ENCODE results near the gene H3-3A. TPM values are rescaled to one million over a fixed set of nuclear protein-coding genes. Genes with fewer than 3 reads are reported as not detected.

The H3-3A gene
- total and polyA plus RNA-seq, 12 donors: 216 to 772 (median 421) TPM

GRCh38 chr1:226112626-226113025 lies 50.1 kb downstream of the H3-3A start:
- Histone ChIP-seq H3K36me3 (replicated peaks in 1 of 2) (no peaks in the 10 kb centered on the region), H3K4me3 (no peak overlapping the region), H3K4me1 (replicated peaks in 1 of 2) (peaks cover 5 to 23% of the 10 kb centered on the region in 2 donors), H3K9me3 (replicated peaks in 1 of 3) (no peaks in the 10 kb centered on the region), H3K27me3 (no peaks in the 10 kb centered on the region), H3K27ac (no peak overlapping the region)
- 89 to 96% (median 90%) methylated on average over 3 of the region's 3 CpGs for WGBS, 4 donors
- TF ChIP-seq CTCF (IDR thresholded peaks at IDR 0.05) (no peak), POLR2A (IDR thresholded peaks at IDR 0.05) (no peak)
- intact Hi-C loops (cut with DNase I): no loop called here
- no peak for DNase-seq

- no peak for DNase-seq
- 38 to 53% (median 41%) methylated on average over 3 of the region's 3 CpGs for WGBS, 4 donors
- intact Hi-C loops (cut with DNase I): loop anchor here in 1 of 2 donors (5.0 kb wide), 1 partner anchor 49 kb away; no protein-coding TSS in a partner anchor
- Histone ChIP-seq H3K36me3 (replicated peaks in 1 of 2) (no peaks in the 10 kb centered on the region), H3K9me3 (replicated peaks in 1 of 3) (no peaks in the 10 kb centered on the region), H3K4me1 (replicated peaks in 1 of 2) (peaks cover 0 to 6% of the 10 kb centered on the region in 2 donors), H3K27me3 (no peaks in the 10 kb centered on the region), H3K4me3 (no peak overlapping the region), H3K27ac (no peak overlapping the region)
- TF ChIP-seq POLR2A (IDR thresholded peaks at IDR 0.05): no peak
- TF ChIP-seq CTCF (IDR thresholded peaks at IDR 0.05): no peak
Measured at GRCh38 chr1:226116673-226117072, 54.2 kb downstream of the H3-3A start.

GRCh38 chr1:226117330-226117729 lies 54.8 kb downstream of the H3-3A start:
- WGBS, 4 donors: 73 to 89% (median 80%) methylated on average over 6 of the region's 6 CpGs
- H3K27ac ChIP-seq: no peak overlapping the region
- no peak for DNase-seq
- H3K4me1 ChIP-seq (replicated peaks in 1 of 2): peaks cover under 1 to 6% of the 10 kb centered on the region in 2 donors
- H3K27me3 ChIP-seq: no peaks in the 10 kb centered on the region
- TF ChIP-seq POLR2A (IDR thresholded peaks at IDR 0.05) (no peak), CTCF (IDR thresholded peaks at IDR 0.05) (no peak)
- intact Hi-C loops (cut with DNase I): loop anchor here in 1 of 2 donors (5.0 kb wide), 1 partner anchor 50 kb away; no protein-coding TSS in a partner anchor
- no peaks in the 10 kb centered on the region for H3K36me3 ChIP-seq (replicated peaks in 1 of 2)
- no peaks in the 10 kb centered on the region for H3K9me3 ChIP-seq (replicated peaks in 1 of 3)
- H3K4me3 ChIP-seq: no peak overlapping the region

GRCh38 chr1:226118357-226118756 lies 55.8 kb downstream of the H3-3A start:
- Histone ChIP-seq H3K27me3 (no peaks in the 10 kb centered on the region), H3K9me3 (replicated peaks in 1 of 3) (no peaks in the 10 kb centered on the region), H3K4me1 (replicated peaks in 1 of 2) (peaks cover 4 to 12% of the 10 kb centered on the region in 2 donors), H3K4me3 (no peak overlapping the region), H3K36me3 (replicated peaks in 1 of 2) (no peaks in the 10 kb centered on the region), H3K27ac (no peak overlapping the region)
- TF ChIP-seq POLR2A (IDR thresholded peaks at IDR 0.05): no peak
- no peak for TF ChIP-seq CTCF (IDR thresholded peaks at IDR 0.05)
- WGBS, 4 donors: 85 to 94% (median 93%) methylated on average over 4 of the region's 4 CpGs
- no peak for DNase-seq
- intact Hi-C loops (cut with DNase I): loop anchor here in 1 of 2 donors (5.0 kb wide), 1 partner anchor 51 kb away; no protein-coding TSS in a partner anchor
